T1000 (cell line): ENCODE data around the gene RIC1.
"Not testable (repeated sequence)": the region's sequence is repeated elsewhere in the genome, so short reads cannot be mapped to it uniquely, and the experiment has no call there.

Experiments
- DNase-seq: peaks from one replicate; lab custom pipeline; 2025; ENCODE audit warnings: mixed read lengths; lab: John Stamatoyannopoulos, UW

The RIC1 gene

GRCh38 chr9:5628530-5629311 lies at the start of gene RIC1:
Gene RIC1 (plus strand): TSS chr9:5629107. CDS start chr9:5629310, 203 bp downstream.
- DNase-seq: peak; percentile 80

GRCh38 chr9:5579881-5580280 lies 49.0 kb upstream of the RIC1 start:
- no peak for DNase-seq

GRCh38 chr9:5580650-5581049 lies 48.3 kb upstream of the RIC1 start:
- no peak for DNase-seq

- not testable (repeated sequence) for DNase-seq
Measured at GRCh38 chr9:5581706-5582105, 47.2 kb upstream of the RIC1 start.

GRCh38 chr9:5582835-5583195 lies 46.1 kb upstream of the RIC1 start:
- DNase-seq: no peak

- no peak for DNase-seq
Measured at GRCh38 chr9:5586391-5586802, 42.5 kb upstream of the RIC1 start.

GRCh38 chr9:5587024-5587423 lies 41.9 kb upstream of the RIC1 start:
- no peak for DNase-seq

GRCh38 chr9:5592231-5592630 lies 36.7 kb upstream of the RIC1 start:
- no peak for DNase-seq

GRCh38 chr9:5592904-5593303 lies 36.0 kb upstream of the RIC1 start:
- no peak for DNase-seq

GRCh38 chr9:5593904-5594303 lies 35.0 kb upstream of the RIC1 start:
- no peak for DNase-seq

GRCh38 chr9:5596173-5596572 lies 32.7 kb upstream of the RIC1 start:
- DNase-seq: no peak

GRCh38 chr9:5608298-5609225 lies 20.3 kb upstream of the RIC1 start:
- no peak for DNase-seq

- DNase-seq: no peak
Measured at GRCh38 chr9:5609226-5609596, 19.7 kb upstream of the RIC1 start.

- DNase-seq: no peak
Measured at GRCh38 chr9:5610491-5610890, 18.4 kb upstream of the RIC1 start.

GRCh38 chr9:5611321-5612184 lies 17.4 kb upstream of the RIC1 start:
- no peak for DNase-seq

- no peak for DNase-seq
Measured at GRCh38 chr9:5612185-5612530, 16.7 kb upstream of the RIC1 start.

GRCh38 chr9:5614192-5614591 lies 14.7 kb upstream of the RIC1 start:
- no peak for DNase-seq

GRCh38 chr9:5614985-5615384 lies 13.9 kb upstream of the RIC1 start:
- DNase-seq: no peak

GRCh38 chr9:5617749-5618148 lies 11.2 kb upstream of the RIC1 start:
- DNase-seq: no peak

- no peak for DNase-seq
Measured at GRCh38 chr9:5620494-5620893, 8.4 kb upstream of the RIC1 start.

- DNase-seq: no peak
Measured at GRCh38 chr9:5621327-5621726, 7.6 kb upstream of the RIC1 start.

GRCh38 chr9:5622016-5622415 lies 6.9 kb upstream of the RIC1 start:
- DNase-seq: no peak
